Parathyroid adenoma (tissue), 2 donors: ENCODE data around the gene LPGAT1.

ENCODE experiments used
- H2AFZ ChIP-seq: fragments of 300-600 bp; sonication (generic); one replicate; pipeline ENCODE4 v1.7.0; 2017; ENCODE audit warnings: antibody characterized with exemption, mild to moderate bottlenecking
- H3K27ac ChIP-seq: fragments of 300-600 bp; sonication (generic); one replicate; pipeline ENCODE4 v1.7.0; 2017
- H3K27me3 ChIP-seq: fragments of 300-600 bp; sonication (generic); one replicate; pipeline ENCODE4 v1.7.0; 2017; ENCODE audit warnings: low read length; ENCODE audit not compliant: control insufficient read depth, insufficient read depth
- H3K36me3 ChIP-seq: fragments of 300-600 bp; sonication (generic); one replicate; pipeline ENCODE4 v1.7.0; 2017; ENCODE audit warnings: low read length; ENCODE audit not compliant: control insufficient read depth, insufficient read depth
- H3K4me1 ChIP-seq: fragments of 300-600 bp; sonication (generic); one replicate; pipeline ENCODE4 v1.7.0; 2017; ENCODE audit warnings: control low read depth
- H3K4me2 ChIP-seq: fragments of 300-600 bp; sonication (generic); one replicate; pipeline ENCODE4 v1.7.0; 2017; ENCODE audit warnings: low read length
- H3K4me3 ChIP-seq: fragments of 300-600 bp; sonication (generic); one replicate; pipeline ENCODE4 v1.7.0; 2017; ENCODE audit warnings: low read depth, low read length
- H3K79me2 ChIP-seq: fragments of 300-600 bp; sonication (generic); one replicate; pipeline ENCODE4 v1.7.0; 2017; ENCODE audit warnings: control low read depth
- H3K9ac ChIP-seq: fragments of 300-600 bp; sonication (generic); one replicate; pipeline ENCODE4 v1.7.0; 2017; ENCODE audit warnings: mild to moderate bottlenecking
- H3K9me3 ChIP-seq: fragments of 300-600 bp; sonication (generic); one replicate; pipeline ENCODE4 v1.7.0; 2017; ENCODE audit warnings: low read length; ENCODE audit not compliant: control insufficient read depth
- TF ChIP-seq, protein P1 (sequence below): fragments of 300-600 bp; sonication (generic); IDR thresholded peaks from one replicate; pipeline ENCODE4 v1.7.0; 2017; ENCODE audit warnings: antibody characterized with exemption, mild to moderate bottlenecking
- donor health status: primary hyperparathyroidism.

Gene LPGAT1

DNA sequence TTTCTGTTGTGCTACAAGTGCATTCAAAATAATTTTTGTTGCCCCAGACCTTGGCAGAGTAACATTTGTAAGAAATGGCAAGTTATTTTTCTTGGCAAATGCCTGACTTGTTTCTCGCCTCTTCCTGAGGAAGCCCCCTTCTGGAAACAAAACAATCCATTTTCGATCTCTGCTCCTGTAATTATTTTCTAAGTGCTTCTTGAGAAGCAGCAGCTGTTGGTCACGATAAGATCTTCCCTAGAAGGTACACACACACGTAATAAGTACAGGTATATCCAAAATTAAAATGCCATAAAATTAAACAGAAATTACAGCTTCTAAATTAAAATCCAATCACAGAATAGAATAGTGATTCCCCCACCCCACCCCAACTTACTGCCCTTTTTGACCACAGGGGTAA lies 47.3 kb downstream of the LPGAT1 start:
- no peak overlapping the region for H3K27ac ChIP-seq
- H3K27me3 ChIP-seq, result no peaks in the 10 kb centered on the region
- no peak overlapping the region for H3K9ac ChIP-seq
- H3K79me2 ChIP-seq, result no peaks in the 10 kb centered on the region
- H3K4me2 ChIP-seq, result no peak overlapping the region
- no peaks in the 10 kb centered on the region for H3K4me1 ChIP-seq
- H3K9me3 ChIP-seq, result no peaks in the 10 kb centered on the region
- no peak overlapping the region for H3K4me3 ChIP-seq
- H2AFZ ChIP-seq, result no peak overlapping the region
- TF ChIP-seq, protein P1, sequence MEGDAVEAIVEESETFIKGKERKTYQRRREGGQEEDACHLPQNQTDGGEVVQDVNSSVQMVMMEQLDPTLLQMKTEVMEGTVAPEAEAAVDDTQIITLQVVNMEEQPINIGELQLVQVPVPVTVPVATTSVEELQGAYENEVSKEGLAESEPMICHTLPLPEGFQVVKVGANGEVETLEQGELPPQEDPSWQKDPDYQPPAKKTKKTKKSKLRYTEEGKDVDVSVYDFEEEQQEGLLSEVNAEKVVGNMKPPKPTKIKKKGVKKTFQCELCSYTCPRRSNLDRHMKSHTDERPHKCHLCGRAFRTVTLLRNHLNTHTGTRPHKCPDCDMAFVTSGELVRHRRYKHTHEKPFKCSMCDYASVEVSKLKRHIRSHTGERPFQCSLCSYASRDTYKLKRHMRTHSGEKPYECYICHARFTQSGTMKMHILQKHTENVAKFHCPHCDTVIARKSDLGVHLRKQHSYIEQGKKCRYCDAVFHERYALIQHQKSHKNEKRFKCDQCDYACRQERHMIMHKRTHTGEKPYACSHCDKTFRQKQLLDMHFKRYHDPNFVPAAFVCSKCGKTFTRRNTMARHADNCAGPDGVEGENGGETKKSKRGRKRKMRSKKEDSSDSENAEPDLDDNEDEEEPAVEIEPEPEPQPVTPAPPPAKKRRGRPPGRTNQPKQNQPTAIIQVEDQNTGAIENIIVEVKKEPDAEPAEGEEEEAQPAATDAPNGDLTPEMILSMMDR, result no peak
- H3K36me3 ChIP-seq, result no peaks in the 10 kb centered on the region

DNA sequence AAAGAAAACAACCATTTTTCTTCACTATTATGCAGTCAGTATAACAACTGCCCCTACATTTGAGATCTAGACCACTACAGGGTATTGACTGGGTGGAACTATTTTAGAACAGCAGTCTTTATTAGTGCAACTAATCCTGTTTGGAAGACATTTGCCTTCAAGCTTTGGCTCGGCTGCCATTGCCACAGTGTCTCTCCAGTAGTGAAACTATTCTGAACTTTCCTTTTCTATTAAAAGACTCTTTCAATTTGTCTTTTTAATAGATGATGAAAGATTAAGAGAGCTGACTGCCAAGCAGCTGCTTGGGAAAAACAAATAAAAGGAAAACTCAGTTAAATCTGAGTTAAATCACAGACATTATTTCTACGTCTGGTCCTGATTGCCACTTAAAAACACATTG lies 49.3 kb downstream of the LPGAT1 start:
- TF ChIP-seq, protein P1, result no peak
- Histone ChIP-seq H3K4me1 (no peaks in the 10 kb centered on the region), H3K9ac (no peak overlapping the region), H3K27ac (no peak overlapping the region), H3K9me3 (no peaks in the 10 kb centered on the region), H3K4me2 (no peak overlapping the region), H3K4me3 (no peak overlapping the region), H3K27me3 (no peaks in the 10 kb centered on the region), H2AFZ (no peak overlapping the region), H3K79me2 (no peaks in the 10 kb centered on the region), H3K36me3 (no peaks in the 10 kb centered on the region)

DNA sequence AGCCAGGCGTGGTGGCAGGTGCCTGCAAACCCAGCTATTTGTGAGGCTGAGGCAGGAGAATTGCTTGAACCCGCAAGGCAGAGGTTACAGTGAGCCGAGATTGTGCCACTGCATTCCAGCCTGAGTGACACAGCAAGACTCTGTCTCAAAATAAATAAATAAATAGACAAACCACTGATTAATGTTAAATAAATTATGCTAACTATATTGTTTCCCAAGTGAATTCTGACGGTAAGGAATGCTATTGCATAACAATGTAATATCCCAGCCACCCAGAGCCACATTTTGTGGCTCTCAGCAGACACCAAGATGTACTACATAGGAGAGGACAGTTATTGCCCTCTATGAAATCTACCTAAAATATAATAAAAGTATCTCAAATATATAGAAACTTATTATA lies 55.4 kb downstream of the LPGAT1 start:
- H3K4me2 ChIP-seq, result no peak overlapping the region
- TF ChIP-seq, protein P1, result no peak
- H3K36me3 ChIP-seq, result no peaks in the 10 kb centered on the region
- no peaks in the 10 kb centered on the region for H3K27me3 ChIP-seq
- no peak overlapping the region for H2AFZ ChIP-seq
- H3K9ac ChIP-seq, result no peak overlapping the region
- no peak overlapping the region for H3K4me3 ChIP-seq
- H3K4me1 ChIP-seq, result no peaks in the 10 kb centered on the region
- no peaks in the 10 kb centered on the region for H3K9me3 ChIP-seq
- H3K79me2 ChIP-seq, result no peaks in the 10 kb centered on the region
- no peak overlapping the region for H3K27ac ChIP-seq

DNA sequence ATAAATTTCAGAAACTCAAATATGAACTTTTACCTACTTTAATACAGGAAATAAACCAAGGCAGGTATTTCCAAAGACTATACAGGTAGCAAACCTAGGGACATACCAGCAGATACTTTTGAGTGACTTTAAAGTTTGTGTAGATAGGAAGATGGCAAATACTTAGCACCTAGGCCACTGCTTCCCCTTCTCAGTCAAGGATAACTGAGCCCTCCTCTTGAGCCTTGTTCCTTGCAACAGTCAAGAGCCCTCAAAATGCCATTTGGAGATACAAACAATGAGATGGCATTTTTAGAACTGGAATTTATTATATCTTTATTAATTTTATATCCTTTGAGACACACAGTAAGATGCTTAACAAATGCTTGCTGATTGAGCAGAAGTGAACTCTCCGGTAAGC lies 65.9 kb downstream of the LPGAT1 start:
- Histone ChIP-seq H3K27ac (no peak overlapping the region), H3K4me2 (no peak overlapping the region), H3K4me1 (no peaks in the 10 kb centered on the region), H3K79me2 (no peaks in the 10 kb centered on the region), H3K9ac (no peak overlapping the region), H2AFZ (no peak overlapping the region), H3K27me3 (no peaks in the 10 kb centered on the region), H3K36me3 (no peaks in the 10 kb centered on the region), H3K4me3 (no peak overlapping the region), H3K9me3 (no peaks in the 10 kb centered on the region)
- TF ChIP-seq, protein P1, result no peak

DNA sequence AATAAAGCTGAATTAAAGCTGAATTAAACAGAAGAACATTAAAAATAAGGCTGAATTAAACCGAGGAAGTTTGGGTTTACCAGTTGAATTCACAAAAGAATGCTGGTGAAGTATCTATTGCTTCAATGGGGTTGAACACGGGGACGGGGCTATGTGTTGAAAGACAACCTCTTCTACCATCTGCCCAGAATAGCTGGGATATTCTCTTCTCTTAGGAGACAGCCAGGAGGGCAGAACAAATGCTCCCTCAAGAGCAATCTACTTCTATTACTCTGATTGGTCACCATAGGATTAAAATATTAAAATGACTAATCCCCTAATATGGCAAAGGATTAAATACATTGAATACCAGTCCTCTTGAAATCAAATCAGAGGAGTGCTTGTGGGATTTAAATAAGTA lies 68.4 kb downstream of the LPGAT1 start:
- Histone ChIP-seq H3K27me3 (no peaks in the 10 kb centered on the region), H3K36me3 (no peaks in the 10 kb centered on the region), H3K4me1 (no peaks in the 10 kb centered on the region), H3K27ac (no peak overlapping the region), H3K79me2 (no peaks in the 10 kb centered on the region), H3K9ac (no peak overlapping the region), H3K9me3 (no peaks in the 10 kb centered on the region), H3K4me3 (no peak overlapping the region), H2AFZ (no peak overlapping the region), H3K4me2 (no peak overlapping the region)
- TF ChIP-seq, protein P1, result no peak
